ENCODE data around the gene FZD2. TPM values are rescaled to one million over a fixed set of nuclear protein-coding genes. Genes with fewer than 3 reads are reported as not detected.
A peak's percentile ranks its signal among the peaks of the same experiment; 100 is the strongest.

Gene FZD2
- total and polyA plus RNA-seq, 12 donors = 0.18 to 9.1 (median 2.9) TPM

GRCh38 chr17:44548376-44549230, 8.7 kb upstream of the FZD2 start:
- Histone ChIP-seq H3K27me3 (no peaks in the 10 kb centered on the region), H3K27ac (peak overlapping the region in 2 of 5 donors; percentile 56 to 68), H3K4me1 (replicated peaks in 1 of 2) (no peaks in the 10 kb centered on the region), H3K9me3 (replicated peaks in 1 of 3) (no peaks in the 10 kb centered on the region), H3K36me3 (replicated peaks in 1 of 2) (no peaks in the 10 kb centered on the region), H3K4me3 (no peak overlapping the region)
- intact Hi-C loops (cut with DNase I) = no loop called here
- no peak for TF ChIP-seq CTCF (IDR thresholded peaks at IDR 0.05)
- no peak for TF ChIP-seq POLR2A (IDR thresholded peaks at IDR 0.05)
- 65 to 80% (median 78%) methylated on average over 3 of the region's 3 CpGs for WGBS, 4 donors
- no peak for DNase-seq

- Histone ChIP-seq H3K27ac (no peak overlapping the region), H3K4me1 (replicated peaks in 1 of 2) (no peaks in the 10 kb centered on the region), H3K27me3 (no peaks in the 10 kb centered on the region), H3K36me3 (replicated peaks in 1 of 2) (no peaks in the 10 kb centered on the region), H3K4me3 (no peak overlapping the region), H3K9me3 (replicated peaks in 1 of 3) (no peaks in the 10 kb centered on the region)
- DNase-seq = no peak
- WGBS, 4 donors = 50 to 62% (median 59%) methylated on average over 6 of the region's 6 CpGs
- intact Hi-C loops (cut with DNase I) = no loop called here
- no peak for TF ChIP-seq POLR2A (IDR thresholded peaks at IDR 0.05)
- TF ChIP-seq CTCF (IDR thresholded peaks at IDR 0.05) = no peak
These were observed 7.6 kb upstream of the FZD2 start for GRCh38 chr17:44549686-44550085.

- 66 to 72% (median 70%) methylated on average over 9 of the region's 9 CpGs for WGBS, 4 donors
- no peaks in the 10 kb centered on the region for H3K4me1 ChIP-seq (replicated peaks in 1 of 2)
- no peaks in the 10 kb centered on the region for H3K9me3 ChIP-seq (replicated peaks in 1 of 3)
- no peaks in the 10 kb centered on the region for H3K36me3 ChIP-seq (replicated peaks in 1 of 2)
- intact Hi-C loops (cut with DNase I) = no loop called here
- TF ChIP-seq POLR2A (IDR thresholded peaks at IDR 0.05) (no peak), CTCF (IDR thresholded peaks at IDR 0.05) (no peak)
- no peak overlapping the region for H3K27ac ChIP-seq
- H3K27me3 ChIP-seq = no peaks in the 10 kb centered on the region
- no peak for DNase-seq
- no peak overlapping the region for H3K4me3 ChIP-seq
These were observed 4.9 kb upstream of the FZD2 start for GRCh38 chr17:44552361-44552760.

GRCh38 chr17:44555099-44555498, 2.2 kb upstream of the FZD2 start:
- no peak overlapping the region for H3K4me3 ChIP-seq
- WGBS, 4 donors = 47 to 64% (median 63%) methylated on average over 5 of the region's 5 CpGs
- intact Hi-C loops (cut with DNase I) = no loop called here
- H3K4me1 ChIP-seq (replicated peaks in 1 of 2) = no peaks in the 10 kb centered on the region
- no peak for TF ChIP-seq POLR2A (IDR thresholded peaks at IDR 0.05)
- no peak for TF ChIP-seq CTCF (IDR thresholded peaks at IDR 0.05)
- no peak for DNase-seq
- H3K27ac ChIP-seq = no peak overlapping the region
- no peaks in the 10 kb centered on the region for H3K9me3 ChIP-seq (replicated peaks in 1 of 3)
- H3K36me3 ChIP-seq (replicated peaks in 1 of 2) = no peaks in the 10 kb centered on the region
- no peaks in the 10 kb centered on the region for H3K27me3 ChIP-seq
